ENCODE results near the gene FBN1. TPM values are rescaled to one million over a fixed set of nuclear protein-coding genes. Genes with fewer than 3 reads are reported as not detected.

Gene FBN1
- total and polyA plus RNA-seq, 12 donors = 5.6 to 84.6 (median 54.5) TPM

DNA sequence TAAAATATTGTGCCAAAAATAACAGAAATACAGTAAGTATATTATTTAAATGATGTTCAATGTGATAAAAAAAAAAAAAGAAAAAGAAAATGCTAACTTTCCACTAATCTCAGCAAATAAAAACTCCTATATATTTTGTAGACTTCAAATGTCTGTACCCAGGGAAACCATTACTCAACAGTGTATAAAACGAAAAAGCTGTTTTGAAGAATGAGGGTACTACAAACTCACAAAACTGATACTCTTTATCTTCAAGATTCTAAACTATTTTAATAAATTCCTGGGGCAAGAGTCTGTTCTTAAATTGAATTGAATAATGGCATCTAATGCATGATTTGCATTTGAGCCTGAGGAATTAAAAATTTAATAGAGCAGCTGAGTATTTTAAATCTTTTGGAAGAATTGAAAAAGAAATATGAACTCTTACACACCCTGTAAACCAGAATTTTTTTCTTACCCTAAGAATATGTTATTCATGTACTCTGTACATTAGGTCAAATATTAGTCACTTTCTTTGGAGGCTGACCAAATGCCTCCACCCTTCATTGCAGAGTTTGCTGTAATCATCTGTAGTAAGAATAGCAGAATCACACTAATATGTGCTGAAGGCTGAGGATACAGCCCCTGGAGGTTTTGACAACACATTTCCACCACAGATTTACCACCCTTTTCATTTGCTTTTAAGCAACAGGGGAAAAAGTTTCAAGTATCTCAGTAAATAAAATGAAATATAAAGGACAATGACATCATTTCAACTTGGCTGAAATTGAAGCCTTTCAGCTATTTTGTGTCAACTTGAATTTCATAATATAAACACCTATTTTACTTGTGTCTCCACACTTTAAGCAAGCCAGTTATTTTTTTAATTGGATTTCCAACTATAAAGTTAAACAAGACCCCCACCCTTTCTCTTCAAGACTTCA is 79.7 kb downstream of the FBN1 start:
- Histone ChIP-seq H3K36me3 (replicated peaks in 1 of 2) (no peaks in the 10 kb centered on the region), H3K27me3 (no peaks in the 10 kb centered on the region), H3K9me3 (replicated peaks in 1 of 3) (no peaks in the 10 kb centered on the region), H3K27ac (no peak overlapping the region), H3K4me3 (no peak overlapping the region), H3K4me1 (replicated peaks in 1 of 2) (peaks cover 6 to 18% of the 10 kb centered on the region in 2 donors)
- TF ChIP-seq POLR2A (IDR thresholded peaks at IDR 0.05) = no peak
- TF ChIP-seq, protein P1, sequence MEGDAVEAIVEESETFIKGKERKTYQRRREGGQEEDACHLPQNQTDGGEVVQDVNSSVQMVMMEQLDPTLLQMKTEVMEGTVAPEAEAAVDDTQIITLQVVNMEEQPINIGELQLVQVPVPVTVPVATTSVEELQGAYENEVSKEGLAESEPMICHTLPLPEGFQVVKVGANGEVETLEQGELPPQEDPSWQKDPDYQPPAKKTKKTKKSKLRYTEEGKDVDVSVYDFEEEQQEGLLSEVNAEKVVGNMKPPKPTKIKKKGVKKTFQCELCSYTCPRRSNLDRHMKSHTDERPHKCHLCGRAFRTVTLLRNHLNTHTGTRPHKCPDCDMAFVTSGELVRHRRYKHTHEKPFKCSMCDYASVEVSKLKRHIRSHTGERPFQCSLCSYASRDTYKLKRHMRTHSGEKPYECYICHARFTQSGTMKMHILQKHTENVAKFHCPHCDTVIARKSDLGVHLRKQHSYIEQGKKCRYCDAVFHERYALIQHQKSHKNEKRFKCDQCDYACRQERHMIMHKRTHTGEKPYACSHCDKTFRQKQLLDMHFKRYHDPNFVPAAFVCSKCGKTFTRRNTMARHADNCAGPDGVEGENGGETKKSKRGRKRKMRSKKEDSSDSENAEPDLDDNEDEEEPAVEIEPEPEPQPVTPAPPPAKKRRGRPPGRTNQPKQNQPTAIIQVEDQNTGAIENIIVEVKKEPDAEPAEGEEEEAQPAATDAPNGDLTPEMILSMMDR (IDR thresholded peaks at IDR 0.05) = no peak
- DNase-seq = no peak
- intact Hi-C loops (cut with DNase I) = no loop called here
- 60 to 81% (median 70%) methylated on average over 1 of the region's 1 CpG for WGBS, 4 donors

DNA sequence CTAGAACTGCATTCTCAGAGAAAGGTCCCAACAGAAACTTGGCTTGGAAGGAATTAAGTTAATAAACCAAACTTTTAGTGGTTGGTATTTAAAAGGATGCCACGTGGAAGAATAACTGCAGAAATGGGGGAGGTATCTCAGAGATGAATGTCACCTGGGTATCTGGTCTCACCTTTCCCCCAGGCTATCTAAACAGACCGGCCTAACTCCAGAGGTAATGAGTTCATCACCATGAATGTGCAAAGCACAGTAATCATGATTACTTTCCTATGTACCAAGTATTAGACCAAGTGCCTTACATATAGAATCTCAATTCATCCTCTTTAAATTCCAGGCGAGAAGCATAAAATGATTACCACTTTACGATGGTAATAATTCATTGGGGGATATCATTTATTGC is 80.8 kb downstream of the FBN1 start:
- TF ChIP-seq, protein P1 (IDR thresholded peaks at IDR 0.05) = no peak
- TF ChIP-seq POLR2A (IDR thresholded peaks at IDR 0.05) = no peak
- Histone ChIP-seq H3K9me3 (replicated peaks in 1 of 3) (no peaks in the 10 kb centered on the region), H3K27me3 (no peaks in the 10 kb centered on the region), H3K27ac (no peak overlapping the region), H3K4me1 (replicated peaks in 1 of 2) (peaks cover 6 to 23% of the 10 kb centered on the region in 2 donors), H3K4me3 (no peak overlapping the region), H3K36me3 (replicated peaks in 1 of 2) (no peaks in the 10 kb centered on the region)
- DNase-seq = no peak
- intact Hi-C loops (cut with DNase I) = no loop called here
- WGBS, 4 donors = 89 to 95% (median 91%) methylated on average over 4 of the region's 4 CpGs

DNA sequence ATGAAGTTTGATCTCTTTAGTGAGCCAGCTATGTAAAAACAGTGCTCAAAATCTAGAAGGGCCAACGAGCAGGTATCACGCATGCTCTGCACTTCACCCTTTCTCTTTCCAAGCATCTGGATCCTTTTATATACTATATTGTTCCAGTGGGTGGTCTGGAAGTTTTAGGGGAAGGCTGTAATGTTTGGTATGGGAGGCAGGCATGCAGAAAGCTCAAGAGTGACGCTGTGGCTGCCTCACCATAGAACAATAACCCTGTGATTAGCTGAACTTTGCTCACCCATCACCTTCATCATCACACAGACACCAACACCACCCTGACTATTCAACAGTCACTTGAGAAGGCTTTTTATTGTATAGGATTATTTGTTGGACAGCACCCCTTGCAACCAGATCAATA is 81.6 kb downstream of the FBN1 start:
- Histone ChIP-seq H3K36me3 (replicated peaks in 1 of 2) (no peaks in the 10 kb centered on the region), H3K4me3 (no peak overlapping the region), H3K27ac (no peak overlapping the region), H3K27me3 (no peaks in the 10 kb centered on the region), H3K9me3 (replicated peaks in 1 of 3) (no peaks in the 10 kb centered on the region), H3K4me1 (replicated peaks in 1 of 2) (peaks cover 6 to 30% of the 10 kb centered on the region in 2 donors)
- DNase-seq = no peak
- 90 to 97% (median 92%) methylated on average over 3 of the region's 3 CpGs for WGBS, 4 donors
- no peak for TF ChIP-seq POLR2A (IDR thresholded peaks at IDR 0.05)
- TF ChIP-seq, protein P1 (IDR thresholded peaks at IDR 0.05) = no peak
- intact Hi-C loops (cut with DNase I) = no loop called here

DNA sequence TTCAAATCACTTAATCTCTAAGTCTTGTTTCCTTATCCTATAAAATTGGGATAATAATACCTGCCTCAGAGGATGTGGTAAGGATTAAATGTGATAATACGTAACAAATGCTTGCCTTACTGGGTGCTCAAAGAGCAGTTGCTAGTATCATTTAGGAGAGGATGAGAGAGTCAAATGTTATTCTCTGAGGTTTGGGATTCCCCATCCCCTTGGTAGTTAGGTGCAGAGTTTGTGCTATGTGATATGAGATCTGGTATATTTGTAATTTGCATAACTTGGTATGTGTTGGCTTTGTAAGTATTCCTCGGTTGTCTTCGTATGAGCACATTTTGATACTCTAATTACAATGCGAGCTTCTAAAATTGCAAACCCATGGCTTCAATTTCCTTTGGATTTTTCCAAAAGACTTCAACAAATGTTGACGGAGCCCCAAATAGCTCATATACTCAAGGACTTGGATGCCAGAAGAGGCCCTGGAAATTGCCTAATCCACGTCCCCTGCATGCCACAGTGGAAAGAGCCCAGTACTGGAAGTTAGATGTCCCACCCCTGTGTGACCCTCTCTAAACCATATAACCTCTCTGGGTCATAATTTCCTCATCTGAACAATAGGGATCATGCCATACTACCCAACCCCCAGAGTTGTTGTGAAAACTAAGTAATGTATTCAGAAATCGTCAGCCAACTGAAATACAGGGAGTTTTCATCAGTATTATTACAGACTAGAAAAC is 85.0 kb downstream of the FBN1 start:
- peak in 2 of 7 donors; percentile 38 to 66 for DNase-seq
- no peaks in the 10 kb centered on the region for H3K9me3 ChIP-seq (replicated peaks in 1 of 3)
- H3K27me3 ChIP-seq = no peaks in the 10 kb centered on the region
- H3K4me1 ChIP-seq (replicated peaks in 1 of 2) = peaks cover 0 to 19% of the 10 kb centered on the region in 2 donors
- 78 to 93% (median 85%) methylated on average over 7 of the region's 7 CpGs for WGBS, 4 donors
- TF ChIP-seq POLR2A (IDR thresholded peaks at IDR 0.05) = no peak
- TF ChIP-seq, protein P1 (IDR thresholded peaks at IDR 0.05) = no peak
- peak overlapping the region in 1 of 5 donors; percentile 35 for H3K27ac ChIP-seq
- intact Hi-C loops (cut with DNase I) = no loop called here
- no peak overlapping the region for H3K4me3 ChIP-seq
- H3K36me3 ChIP-seq (replicated peaks in 1 of 2) = no peaks in the 10 kb centered on the region

Data from adrenal gland (tissue), 12 donors.